ENCODE data around the gene AGPAT4. TPM values are rescaled to one million over a fixed set of nuclear protein-coding genes. Genes with fewer than 3 reads are reported as not detected.
A peak's percentile ranks its signal among the peaks of the same experiment; 100 is the strongest.

The AGPAT4 gene
- total RNA-seq, 1 experiment from 2014 or later, result 22.0 TPM

DNA sequence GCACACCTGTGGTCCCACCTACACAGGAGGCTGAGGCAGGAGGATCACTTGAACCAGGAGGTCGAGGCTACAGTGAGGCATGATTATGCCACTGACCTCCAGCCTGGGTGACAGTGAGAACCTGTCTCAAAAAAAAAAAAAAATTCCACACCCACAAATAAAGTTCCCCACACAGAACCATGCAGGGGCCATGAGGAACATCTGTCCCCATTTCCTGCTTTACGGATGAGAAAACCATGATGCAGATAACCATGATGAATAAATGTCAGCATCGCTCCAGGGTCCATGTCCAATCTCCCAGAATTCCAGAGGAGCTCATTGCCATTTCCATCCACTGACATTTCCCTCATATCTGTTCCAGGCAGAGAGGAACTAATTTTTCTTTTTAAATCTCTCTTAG is 16.9 kb upstream of the AGPAT4 start:
- TF ChIP-seq, protein P1, sequence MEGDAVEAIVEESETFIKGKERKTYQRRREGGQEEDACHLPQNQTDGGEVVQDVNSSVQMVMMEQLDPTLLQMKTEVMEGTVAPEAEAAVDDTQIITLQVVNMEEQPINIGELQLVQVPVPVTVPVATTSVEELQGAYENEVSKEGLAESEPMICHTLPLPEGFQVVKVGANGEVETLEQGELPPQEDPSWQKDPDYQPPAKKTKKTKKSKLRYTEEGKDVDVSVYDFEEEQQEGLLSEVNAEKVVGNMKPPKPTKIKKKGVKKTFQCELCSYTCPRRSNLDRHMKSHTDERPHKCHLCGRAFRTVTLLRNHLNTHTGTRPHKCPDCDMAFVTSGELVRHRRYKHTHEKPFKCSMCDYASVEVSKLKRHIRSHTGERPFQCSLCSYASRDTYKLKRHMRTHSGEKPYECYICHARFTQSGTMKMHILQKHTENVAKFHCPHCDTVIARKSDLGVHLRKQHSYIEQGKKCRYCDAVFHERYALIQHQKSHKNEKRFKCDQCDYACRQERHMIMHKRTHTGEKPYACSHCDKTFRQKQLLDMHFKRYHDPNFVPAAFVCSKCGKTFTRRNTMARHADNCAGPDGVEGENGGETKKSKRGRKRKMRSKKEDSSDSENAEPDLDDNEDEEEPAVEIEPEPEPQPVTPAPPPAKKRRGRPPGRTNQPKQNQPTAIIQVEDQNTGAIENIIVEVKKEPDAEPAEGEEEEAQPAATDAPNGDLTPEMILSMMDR (conservative IDR thresholded peaks at IDR 0.05), result no peak
- no peak overlapping the region for H3K4ac ChIP-seq (ENCODE audit: low read depth, low read length)
- peaks cover 8 to 17% (median 14%) of the 10 kb centered on the region in 3 experiments for H3K36me3 Mint-ChIP-seq (ENCODE audit: insufficient read depth in 1 of 3, low read depth in 3 of 3)
- H2BK12ac ChIP-seq (ENCODE audit: insufficient read length, low read depth, low read length), result no peak overlapping the region
- H2BK5ac ChIP-seq (ENCODE audit: insufficient read length, low read length), result no peak overlapping the region
- no peaks in the 10 kb centered on the region for H3K79me1 ChIP-seq (ENCODE audit: insufficient read depth, low read depth, low read length, poor library complexity, severe bottlenecking)
- no peak overlapping the region for H3T11ph ChIP-seq (ENCODE audit: low read length)
- H3K14ac ChIP-seq (ENCODE audit: insufficient read depth, low read length), result no peak overlapping the region
- H3K23me2 ChIP-seq (ENCODE audit: insufficient read length, low read depth, low read length, poor library complexity, severe bottlenecking), result no peaks in the 10 kb centered on the region
- H3K9ac ChIP-seq (ENCODE audit: extremely low read depth, insufficient read length, low read length), result no peak overlapping the region
- WGBS (ENCODE audit: extremely low coverage, insufficient read length, low lambda C conversion rate), result no CpG with 5 or more reads among the region's 3 CpGs
- H3K4me2 ChIP-seq (ENCODE audit: insufficient read depth, insufficient read length, low read length), result no peak overlapping the region
- H3K18ac ChIP-seq (ENCODE audit: insufficient read length, low read depth, low read length), result no peak overlapping the region
- H3K9me3 ChIP-seq (ENCODE audit: control insufficient read depth, low read depth, low read length), result no peaks in the 10 kb centered on the region
- peaks cover 9% of the 10 kb centered on the region for H3K27me3 Mint-ChIP-seq (ENCODE audit: low read depth)
- H2AK5ac ChIP-seq (ENCODE audit: insufficient read length, low read length), result no peak overlapping the region
- H3K56ac ChIP-seq (ENCODE audit: insufficient read length, low read depth, low read length), result no peak overlapping the region
- H2BK120ac ChIP-seq (ENCODE audit: low read depth, low read length, poor library complexity, severe bottlenecking), result no peak overlapping the region
- no peaks in the 10 kb centered on the region for H3K27me3 ChIP-seq (ENCODE audit: insufficient read depth, low read length)
- H2AFZ ChIP-seq (ENCODE audit: low read length), result no peak overlapping the region
- H3K79me2 ChIP-seq (ENCODE audit: insufficient read depth, low read length), result no peaks in the 10 kb centered on the region
- peak overlapping the region in 1 of 3 experiments; percentile 70; a peak in 1 of 7 replicates for H3K27ac Mint-ChIP-seq
- peaks cover 40 to 46% of the 10 kb centered on the region in 2 experiments for H3K4me1 Mint-ChIP-seq
- H4K91ac ChIP-seq (ENCODE audit: insufficient read length, low read depth, low read length), result no peak overlapping the region
- H3K9me3 Mint-ChIP-seq, result peaks cover 16 to 19% of the 10 kb centered on the region in 2 experiments
- H4K8ac ChIP-seq (replicated peaks; ENCODE audit: insufficient read length, low read depth, low read length), result no peak overlapping the region
- DNase-seq, result no peak
- no peak overlapping the region for H2BK15ac ChIP-seq (ENCODE audit: low read depth, low read length)
- no peak overlapping the region for H4K5ac ChIP-seq (ENCODE audit: insufficient read length, low read depth, low read length)
- H3K4me1 ChIP-seq (ENCODE audit: insufficient read depth, low read length), result peaks cover 12% of the 10 kb centered on the region
- no peaks in the 10 kb centered on the region for H4K20me1 ChIP-seq (ENCODE audit: control insufficient read depth, insufficient read depth, insufficient read length)
- no peak overlapping the region for H2BK20ac ChIP-seq (ENCODE audit: low read depth, low read length, poor library complexity, severe bottlenecking)
- H3K27ac ChIP-seq (ENCODE audit: insufficient read length, low read depth, low read length), result no peak overlapping the region
- no peak overlapping the region for H3K23ac ChIP-seq (ENCODE audit: insufficient read length, low read depth, low read length)
- no peak overlapping the region for H3K4me3 Mint-ChIP-seq
